Suppressor macrophage treated with lipopolysaccharide for 1 hour (primary cell): Measurements from ENCODE around the gene CDH5.

Source experiments
- DNase-seq, 3 donors: peaks; one replicate each; pipeline ENCODE4 v3.0.0-alpha.2; 2020 to 2022

The CDH5 gene

DNA sequence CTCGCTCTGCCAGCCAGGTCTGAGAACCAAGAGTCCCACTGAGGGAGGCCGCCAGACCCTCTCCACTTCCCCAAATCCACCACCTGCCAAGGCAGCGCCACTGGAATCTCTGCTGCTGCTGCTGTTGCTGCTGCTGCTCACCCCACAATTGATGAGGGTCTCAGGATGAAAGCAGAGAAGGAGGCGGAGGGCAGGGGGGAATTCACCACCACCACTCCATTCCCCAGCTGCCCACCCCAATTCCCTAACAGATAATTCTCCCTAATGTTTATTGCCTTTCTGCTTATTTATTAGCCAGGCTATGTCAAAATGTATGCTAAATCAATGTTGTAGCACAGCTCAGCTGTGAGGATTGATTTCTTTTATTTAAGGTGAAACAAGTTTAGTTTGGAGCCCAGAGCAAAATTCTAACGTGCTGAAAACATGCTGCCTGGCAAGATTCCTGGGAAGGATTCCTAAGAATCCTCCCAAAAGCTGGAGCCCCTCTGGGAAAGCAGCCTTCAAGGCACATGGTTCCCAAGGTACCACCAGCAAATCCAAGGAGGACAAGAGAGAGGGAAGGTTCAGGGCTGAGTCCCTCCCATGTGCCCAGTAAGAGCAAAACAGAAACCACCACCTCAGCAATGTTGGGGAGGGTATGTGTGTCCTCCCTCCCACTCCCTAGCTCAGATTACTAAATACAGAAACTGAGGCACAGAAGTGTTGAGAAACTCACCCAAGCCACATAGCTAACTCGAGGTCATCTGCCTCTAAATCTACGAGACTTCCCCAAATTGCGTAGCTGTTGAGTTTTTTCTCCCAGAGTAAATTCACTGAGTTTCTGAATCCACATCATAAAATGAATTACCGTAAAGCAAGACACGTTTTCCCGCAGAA, 12.2 kb upstream of the CDH5 start:
- DNase-seq, result peak; percentile 76 to 79 (median 79)

DNA sequence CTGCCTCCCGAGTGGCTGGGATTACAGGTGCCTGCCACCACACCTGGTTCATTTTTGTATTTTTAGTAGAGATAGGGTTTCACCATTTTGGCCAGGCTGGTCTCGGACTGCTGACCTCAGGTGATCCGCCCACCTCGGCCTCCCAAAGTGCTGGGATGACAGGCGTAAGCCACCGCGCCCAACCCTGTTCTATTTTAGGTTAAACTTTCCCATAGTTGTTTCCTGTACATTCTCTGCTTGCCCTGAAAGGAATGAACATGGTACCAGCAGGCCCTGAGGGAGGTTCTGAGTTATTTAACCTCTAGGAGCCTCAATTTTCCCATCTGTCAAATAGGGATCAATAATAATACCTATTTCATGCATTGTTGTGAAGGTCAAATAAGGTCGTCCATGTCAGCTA, 11.0 kb upstream of the CDH5 start:
- no peak for DNase-seq

DNA sequence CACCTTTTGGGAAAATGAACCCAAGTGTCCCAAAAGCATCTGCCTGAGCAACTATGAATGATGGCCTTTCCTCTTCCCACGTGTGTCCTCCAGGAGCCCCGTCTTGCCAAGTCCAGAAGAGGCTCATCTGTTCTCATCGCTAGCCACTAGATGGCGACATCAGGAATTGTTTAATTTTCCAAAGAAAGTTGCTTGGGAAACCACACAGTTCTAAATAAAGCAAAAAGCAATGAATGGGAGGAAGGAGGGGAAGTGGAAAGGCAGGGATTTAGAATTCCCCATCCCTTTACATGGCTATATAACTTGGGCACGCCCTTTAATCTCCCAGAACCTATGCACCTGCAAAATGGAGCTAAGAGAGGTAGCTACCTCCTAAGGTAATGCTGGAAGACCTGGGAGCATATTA, 9.0 kb upstream of the CDH5 start:
- DNase-seq, result peak; percentile 77 to 86 (median 83)

DNA sequence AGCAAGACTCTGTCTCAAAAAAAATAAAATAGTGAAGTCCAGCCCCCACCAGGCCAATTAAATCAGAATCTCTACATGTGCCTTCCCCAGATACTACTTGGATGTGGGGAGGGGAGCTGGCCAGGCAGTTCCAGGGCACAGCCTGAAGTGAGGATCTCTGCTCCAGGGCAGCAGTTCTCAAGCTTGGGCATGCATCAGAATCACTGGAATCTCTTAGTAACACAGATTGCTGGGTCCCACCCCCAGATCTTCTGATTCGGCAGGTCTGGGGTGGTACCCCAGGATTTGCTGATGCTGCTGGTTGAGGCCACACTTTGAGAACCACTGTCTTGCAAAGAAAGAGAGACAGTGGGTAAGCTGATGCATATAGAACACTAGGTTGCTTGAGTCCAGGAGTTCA, 8.3 kb upstream of the CDH5 start:
- DNase-seq, result no peak

DNA sequence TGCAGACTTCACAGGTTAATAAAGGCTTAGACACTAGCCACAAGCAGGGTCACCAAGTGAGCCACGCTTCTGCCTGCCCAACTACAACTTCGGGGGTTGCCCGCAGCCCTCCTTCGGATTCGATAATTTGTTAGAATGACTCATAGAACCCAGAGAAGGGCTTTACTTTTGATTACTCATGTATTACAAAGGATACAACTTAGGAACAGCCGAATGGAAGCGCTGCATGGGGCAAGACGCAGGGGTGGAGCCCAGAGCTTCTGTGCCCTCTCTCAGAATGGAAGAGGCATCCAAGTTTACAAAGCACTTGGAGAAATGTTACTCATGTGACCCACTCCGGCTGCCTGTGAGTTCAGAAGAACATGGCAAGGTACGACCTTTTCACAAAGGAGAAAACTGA, 7.5 kb upstream of the CDH5 start:
- DNase-seq, result peak; percentile 44 to 45 (median 44)

DNA sequence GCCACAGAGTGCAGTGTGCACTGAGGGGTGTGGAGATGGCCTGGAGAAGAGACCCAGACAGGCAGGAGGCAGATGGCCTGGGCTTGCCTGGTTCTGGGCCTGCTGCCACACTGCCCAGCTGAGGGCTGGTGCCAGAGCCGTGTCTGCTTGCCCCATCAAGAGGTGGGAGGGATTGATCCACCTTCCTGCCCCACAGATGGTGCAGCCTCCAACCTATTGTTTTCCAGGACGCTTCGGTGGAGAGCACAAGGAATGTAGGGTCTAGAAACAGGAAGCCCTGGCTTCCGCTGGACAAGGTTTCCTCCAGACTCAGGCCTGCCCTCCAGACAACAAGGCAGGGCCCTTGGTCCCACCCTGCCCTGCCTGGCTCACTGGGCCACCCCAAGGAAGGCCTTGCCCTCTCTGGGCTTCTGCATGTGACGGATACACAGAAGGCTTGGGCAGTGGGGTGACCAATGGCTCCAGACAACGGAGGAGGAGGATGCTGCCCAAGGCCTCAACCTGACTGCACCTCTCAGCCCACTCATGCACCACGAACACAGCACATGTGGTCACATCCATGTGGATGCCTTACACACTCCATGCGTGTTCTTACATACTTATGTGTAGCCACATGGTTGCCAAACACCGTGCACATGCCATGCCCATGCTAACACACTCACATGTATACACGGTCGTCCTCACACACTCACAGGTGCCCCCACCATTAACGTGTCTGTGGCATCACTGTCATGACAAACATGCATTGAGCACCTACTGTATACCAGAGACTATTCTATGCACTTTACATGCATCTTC, 6.5 kb upstream of the CDH5 start:
- DNase-seq, result no peak

DNA sequence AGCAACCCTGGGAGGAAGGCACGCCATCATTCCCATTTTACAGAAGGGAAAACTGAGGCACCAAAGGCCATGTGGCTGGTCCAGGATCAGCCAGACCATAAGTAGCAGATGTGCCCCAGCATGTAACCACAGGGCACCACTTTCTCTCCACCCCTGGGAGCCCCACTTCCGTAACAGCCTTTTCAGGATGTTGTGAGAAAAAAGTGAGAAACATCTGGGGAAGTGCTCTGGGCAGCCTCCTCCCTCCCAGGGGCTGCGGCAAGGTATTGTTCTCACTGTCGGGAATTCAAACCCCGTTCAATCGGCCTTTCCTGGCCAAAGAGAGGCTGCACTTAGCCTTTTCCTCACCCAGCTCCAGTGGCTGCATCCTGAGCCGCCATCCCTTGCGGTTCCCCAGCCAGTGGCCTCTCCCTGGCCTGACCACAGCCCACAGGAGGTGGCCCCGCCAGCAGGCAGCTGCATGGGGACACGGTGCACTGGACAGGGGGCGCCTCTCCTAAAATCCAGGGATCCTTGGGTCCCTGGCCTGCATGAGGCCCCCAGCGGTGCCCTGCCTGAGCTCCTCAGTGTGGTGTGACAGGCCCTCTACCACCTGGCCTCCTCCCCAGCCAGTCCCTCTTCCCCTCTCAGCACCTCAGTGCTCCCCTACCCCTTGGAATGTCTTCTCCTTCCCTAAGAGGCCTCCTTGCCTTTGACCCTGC, 5.7 kb upstream of the CDH5 start:
- no peak for DNase-seq

DNA sequence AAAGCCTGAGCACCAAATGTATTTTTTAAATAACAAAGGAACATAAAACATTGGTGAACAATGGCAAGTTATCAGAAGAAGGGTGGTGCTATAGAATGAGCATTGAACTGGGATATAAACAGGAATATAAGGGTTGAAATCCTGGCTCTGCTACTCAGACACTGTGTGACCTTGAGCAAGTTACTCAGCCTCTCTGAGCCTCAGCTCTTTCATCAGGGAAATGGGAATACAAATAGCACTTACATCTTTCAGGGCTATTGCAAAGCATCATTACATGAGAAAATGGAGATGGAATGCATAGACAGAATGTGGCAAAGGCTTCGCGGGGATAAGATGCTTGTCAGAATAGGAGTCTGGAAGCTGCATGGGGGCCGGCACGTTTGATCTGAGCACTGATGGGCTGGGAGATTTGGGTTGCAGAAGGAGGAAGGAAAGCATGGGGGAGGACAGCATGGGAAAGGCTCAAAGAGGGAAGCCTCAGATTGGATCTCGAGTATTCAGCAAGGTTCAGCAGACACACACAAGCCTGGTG, 4.8 kb upstream of the CDH5 start:
- DNase-seq, result no peak

DNA sequence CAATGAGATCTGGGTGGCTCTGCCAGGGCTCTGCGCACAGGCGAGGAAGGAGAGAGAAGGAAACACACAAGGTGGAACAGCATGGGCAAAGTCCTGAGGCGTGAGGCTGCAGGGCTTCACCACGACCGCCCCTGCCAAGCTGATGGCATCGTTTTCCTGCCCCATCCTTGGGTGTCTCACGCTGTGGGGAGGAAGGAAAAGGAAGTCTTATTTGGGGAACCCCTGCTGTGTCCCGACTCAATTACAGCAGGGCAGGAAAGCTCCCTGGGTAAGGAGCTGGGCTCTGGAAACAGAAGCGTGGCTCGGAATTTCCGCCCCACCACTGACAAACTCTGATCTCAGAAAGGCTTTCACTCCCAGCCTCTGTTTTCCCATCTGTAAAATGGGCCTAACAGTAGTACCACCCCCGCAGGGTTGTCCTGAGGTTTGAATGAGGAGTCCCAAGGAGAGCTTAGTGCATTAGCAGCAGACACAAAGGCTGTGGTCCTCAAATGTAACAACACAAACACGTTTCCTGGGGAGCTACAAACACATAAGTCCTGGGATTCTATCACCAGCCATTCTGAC, 3.2 kb upstream of the CDH5 start:
- DNase-seq, result peak; percentile 34 to 57 (median 47)

DNA sequence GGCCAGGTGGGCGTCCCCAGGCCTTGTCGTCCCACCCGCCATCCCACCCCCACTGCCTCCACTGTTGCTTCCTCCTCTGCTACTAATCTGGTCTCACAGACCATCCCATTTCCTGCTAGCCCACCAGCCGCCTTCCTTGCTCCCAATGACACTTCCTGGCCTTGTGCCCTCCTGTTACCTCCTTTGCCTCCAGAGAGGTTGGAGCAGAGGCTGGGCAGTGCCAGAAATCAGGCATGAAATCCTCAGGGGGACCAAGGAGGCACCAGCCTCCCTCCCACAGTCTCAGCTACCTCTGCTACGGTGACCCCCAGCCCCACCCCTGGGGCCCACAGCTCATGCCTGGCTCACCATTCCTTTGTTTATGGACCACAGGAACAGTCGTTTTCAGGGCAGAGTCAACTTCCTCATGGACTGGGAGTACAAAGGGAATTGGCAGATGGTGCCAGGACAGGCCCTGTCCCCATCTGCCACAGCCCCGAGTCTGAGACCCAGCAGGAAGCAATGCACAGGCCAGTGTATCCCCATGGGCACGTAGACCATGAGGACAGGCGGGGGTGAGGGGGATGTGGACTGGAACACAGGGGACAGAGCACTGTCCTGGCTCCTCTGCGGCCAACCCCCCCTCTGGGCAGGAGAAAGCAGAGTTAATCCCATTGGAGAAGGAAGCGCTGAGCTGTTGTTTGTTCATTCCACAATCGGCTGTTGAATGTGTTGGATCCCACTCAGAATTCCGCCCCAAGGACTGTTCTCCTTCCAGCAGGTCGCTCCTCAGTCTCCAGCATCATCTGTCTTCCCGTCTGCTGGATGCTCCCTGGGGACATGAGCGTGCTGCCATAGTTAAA, 2.2 kb upstream of the CDH5 start:
- DNase-seq, result no peak

DNA sequence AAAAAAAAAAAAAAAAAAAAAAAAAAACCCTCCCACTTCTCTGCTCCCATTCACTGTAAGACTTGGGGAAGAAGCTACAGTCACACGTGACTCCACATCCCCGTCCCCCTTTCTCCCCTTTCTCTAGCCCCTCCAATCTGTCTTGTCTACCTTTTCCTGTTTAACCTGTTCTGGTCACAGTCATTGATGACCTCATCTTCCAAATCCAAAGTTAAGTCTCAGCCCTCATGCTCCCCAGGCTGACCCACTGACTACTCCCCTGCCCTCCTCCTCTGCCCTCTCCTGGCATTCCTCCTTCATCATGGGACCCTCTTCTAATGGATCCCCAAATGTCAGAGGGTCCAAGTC, 1.6 kb upstream of the CDH5 start:
- no peak for DNase-seq

DNA sequence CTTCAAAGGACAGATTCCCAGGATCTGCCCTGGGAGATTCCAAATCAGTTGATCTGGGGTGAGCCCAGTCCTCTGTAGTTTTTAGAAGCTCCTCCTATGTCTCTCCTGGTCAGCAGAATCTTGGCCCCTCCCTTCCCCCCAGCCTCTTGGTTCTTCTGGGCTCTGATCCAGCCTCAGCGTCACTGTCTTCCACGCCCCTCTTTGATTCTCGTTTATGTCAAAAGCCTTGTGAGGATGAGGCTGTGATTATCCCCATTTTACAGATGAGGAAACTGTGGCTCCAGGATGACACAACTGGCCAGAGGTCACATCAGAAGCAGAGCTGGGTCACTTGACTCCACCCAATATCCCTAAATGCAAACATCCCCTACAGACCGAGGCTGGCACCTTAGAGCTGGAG, 840 bp upstream of the CDH5 start:
- peak; percentile 51 to 74 (median 71) for DNase-seq

DNA sequence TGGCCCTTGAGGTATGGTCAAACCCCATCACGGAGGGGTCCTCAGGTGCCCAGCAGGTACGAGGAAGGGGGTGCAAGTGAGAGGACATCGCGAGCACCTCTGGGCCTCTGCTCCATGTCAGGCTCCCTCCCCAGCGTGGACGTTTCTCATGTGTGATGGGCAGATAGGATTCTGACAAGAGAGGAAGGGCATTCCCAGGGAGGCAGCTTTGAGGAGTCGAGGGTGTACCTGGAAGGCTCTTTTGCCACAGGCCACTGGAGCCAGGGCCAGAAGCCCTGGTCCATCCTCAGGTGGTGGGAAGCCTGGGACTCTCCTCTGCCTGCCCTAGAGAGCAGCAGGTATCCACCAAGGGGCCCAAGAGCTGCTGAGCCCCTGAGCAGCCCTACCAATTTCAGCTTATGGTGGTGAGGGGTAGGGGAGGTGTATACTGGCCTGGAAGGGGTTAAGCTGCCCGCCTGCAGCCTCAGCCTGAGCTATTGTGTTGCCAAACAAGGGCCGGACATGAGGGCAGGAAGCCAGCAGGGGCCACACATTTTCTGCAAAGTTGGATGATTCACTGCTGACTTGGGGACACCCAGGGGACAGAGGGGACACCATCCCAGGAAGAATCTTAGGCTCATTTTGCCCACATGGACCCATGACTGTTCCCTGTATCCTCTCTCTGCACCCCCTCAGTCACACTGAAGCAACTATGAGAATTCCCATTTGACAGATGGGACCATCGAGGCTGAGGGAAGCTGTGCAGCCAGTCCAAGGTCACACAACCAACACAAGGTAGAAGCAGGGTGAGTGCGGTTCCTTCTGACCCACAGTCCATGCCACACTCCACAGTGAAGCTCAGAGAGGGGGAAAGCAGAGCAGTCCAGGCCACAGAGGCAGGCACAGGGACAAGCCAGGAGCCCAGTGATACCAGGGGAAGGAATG, 1.7 kb downstream of the CDH5 start:
- peak; percentile 49 to 63 (median 58) for DNase-seq

DNA sequence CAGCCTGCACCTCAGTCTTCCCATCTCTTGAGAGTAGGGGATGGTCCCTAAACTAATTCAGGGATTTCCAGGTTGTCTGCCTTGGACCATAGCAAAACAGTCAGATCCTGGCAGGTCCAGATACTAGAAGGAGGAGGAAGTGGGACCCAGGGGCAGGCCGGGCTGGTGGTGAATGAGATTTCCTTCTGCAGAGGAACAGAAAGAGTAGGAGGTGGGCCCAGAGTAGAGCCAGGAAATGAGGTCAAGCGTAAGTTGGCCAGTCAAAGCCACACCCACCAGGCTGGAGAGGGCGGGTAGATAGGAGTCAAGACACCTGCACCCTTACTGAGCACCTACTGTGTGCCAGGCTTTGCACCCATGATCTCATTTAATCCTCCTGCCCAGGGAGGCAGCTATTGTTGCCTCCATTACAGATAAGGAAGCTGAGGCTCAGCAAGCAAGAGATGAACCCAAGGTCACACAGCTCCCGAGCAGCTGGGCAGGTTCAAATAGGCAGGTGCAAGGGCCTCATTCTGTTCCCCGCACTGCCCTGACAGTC, 2.6 kb downstream of the CDH5 start:
- DNase-seq, result peak; percentile 73 to 85 (median 79)

DNA sequence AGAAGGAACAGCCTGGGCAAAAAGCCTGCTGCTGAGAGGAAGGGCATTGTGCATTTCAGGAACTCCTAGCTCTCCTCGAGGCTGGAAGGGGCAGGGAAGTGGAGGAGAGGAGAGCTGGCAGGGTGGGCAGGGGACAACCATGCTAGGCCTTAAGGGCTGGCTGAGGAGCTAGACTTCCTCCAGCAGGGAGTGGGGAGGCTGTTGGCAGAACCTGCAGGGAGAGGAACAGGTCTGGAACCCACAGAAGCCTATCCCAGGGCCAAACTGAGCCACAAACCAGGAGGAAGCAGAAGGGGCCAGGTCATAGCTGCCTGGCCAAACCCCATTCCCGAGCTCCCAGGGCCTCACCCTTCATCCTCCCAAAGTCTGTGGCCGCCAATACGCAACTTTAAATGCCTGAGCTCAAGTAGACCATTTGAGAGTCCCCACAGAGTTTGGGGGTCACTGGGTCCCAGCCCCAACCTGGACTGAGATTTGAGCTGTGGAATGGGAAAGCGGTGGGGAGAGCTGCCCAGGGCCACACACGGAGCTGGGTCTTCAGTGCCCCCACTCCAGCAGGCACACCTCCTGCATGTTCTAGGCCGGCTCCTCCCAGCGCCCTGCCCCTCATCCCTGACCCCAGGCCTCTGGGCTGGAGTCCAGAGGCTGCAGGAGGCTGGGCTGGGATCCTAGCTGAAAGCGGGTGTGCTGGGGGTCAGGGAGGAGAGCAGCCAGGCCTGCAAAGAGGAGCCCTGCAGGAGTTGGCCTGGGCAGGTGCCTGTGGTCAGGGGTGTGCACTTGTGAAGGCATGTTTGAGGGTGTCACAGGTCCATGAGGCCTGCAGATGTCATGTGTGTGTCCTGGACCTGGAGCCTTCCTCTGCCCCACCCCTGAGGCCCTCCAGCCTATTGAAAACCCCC, 4.5 kb downstream of the CDH5 start:
- no peak for DNase-seq

DNA sequence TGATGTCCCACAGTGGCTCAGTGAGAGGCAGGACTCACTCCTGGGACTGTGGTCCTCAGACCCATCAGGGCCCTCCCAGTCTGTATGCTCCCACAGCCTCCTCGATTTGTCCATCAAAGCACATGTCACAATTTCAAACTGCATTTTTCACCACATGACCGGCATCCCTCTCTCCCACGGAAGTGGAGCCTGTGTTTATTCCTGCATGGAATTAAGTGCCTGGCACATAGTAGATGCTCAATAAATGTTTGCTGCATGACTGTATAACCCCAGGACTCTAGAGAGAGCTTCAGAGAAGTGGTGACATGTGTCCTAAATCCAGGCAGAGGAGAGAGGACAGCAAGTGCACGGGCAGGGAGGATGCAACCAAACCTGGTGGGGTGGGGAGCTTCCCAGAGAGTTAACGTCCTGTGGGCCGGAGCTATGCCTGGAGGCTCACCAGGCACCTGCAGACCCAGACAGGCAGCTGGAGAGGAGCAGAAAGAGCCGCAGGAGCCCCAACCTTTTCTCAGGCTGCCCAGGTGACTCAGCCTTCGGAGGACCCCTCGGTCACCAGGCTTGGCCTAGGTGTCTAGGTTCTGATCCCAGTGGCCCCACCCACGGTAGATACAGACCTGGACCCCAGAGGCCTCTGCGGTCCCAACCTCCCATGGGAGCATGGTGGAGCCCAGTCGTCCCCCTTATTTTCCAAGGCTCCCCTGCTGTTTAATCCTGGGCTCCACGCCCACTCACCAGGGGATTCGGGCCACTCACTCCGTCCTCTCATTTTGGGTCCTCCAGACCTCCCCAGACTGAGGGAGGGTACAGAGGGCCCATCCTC, 5.8 kb downstream of the CDH5 start:
- DNase-seq, result no peak

DNA sequence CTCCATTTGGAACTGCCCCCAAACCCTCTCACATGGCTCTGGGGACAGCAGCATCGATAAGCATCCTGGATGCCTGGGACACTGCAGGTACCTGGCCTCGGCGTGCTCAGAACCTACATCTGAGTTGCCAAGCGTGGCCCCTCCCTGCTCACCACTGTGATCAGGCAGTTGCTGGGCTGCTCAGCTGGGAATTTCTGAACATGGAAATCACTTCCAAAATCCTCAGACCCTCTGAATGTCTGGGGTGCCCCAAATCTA, 6.3 kb downstream of the CDH5 start:
- no peak for DNase-seq

DNA sequence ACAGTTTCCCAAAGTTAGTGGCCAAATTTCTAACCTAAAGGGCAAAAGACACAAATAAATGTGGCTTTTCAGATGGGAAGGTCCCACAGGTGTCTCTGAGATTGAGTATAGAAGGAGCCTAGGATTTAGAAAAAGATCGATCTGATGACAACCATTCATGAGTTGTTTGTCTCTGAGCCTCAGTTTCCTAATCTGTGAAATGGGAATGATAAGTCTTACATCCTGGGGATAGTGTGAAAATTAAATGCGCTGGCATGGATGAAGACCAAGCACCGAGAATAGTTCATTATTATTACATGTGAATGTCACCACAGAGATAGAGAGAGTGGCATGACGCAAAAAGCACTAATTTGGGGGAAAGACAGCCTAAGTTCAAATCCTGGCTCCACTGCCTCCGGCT, 7.2 kb downstream of the CDH5 start:
- no peak for DNase-seq

DNA sequence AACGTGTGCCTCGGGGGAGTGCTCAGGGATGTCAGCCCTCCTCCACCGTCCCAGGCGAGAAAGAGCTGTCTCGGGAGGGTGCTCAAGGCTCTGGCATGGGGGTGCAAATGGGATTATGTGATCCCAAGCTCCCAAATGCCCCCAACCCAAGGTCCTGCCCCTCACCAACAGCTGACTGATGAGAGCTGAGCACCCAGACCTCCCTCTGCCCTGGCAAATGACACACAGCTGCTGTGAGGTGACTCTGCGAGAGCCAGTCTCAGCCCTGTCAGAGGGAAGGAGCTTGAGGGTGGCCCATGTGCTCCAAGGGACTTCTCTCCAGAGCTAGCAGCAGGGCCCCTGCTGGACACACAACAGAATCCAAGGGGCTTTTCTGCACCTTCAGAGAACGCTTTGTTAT, 7.7 kb downstream of the CDH5 start:
- DNase-seq, result no peak
